ENCODE data around the gene SINHCAF.

The SINHCAF gene

DNA sequence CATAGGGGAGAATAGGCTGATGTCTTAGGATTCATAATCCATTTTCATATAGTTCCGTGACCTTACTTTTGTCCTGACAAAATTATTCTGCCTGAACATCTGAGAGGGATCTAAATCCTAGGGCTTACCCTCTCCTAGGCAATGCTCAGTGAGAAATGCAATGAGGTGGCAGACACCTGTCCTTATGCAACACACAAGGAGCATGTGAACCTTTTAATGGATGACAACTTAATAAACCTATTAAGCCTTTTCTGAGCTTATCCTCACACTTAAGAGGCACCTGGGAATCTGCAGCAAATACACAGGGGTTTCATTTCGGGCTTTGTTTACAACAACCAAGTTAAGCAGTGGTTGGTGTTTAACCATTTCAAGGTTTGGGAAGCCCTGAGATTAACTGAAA is 24.6 kb downstream of the SINHCAF start:
- H3K27ac ChIP-seq, result no peak overlapping the region
- TF ChIP-seq, protein P1, sequence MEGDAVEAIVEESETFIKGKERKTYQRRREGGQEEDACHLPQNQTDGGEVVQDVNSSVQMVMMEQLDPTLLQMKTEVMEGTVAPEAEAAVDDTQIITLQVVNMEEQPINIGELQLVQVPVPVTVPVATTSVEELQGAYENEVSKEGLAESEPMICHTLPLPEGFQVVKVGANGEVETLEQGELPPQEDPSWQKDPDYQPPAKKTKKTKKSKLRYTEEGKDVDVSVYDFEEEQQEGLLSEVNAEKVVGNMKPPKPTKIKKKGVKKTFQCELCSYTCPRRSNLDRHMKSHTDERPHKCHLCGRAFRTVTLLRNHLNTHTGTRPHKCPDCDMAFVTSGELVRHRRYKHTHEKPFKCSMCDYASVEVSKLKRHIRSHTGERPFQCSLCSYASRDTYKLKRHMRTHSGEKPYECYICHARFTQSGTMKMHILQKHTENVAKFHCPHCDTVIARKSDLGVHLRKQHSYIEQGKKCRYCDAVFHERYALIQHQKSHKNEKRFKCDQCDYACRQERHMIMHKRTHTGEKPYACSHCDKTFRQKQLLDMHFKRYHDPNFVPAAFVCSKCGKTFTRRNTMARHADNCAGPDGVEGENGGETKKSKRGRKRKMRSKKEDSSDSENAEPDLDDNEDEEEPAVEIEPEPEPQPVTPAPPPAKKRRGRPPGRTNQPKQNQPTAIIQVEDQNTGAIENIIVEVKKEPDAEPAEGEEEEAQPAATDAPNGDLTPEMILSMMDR (IDR thresholded peaks at IDR 0.05), result no peak
- no peak overlapping the region for H3K4me3 ChIP-seq
- no peaks in the 10 kb centered on the region for H3K9me3 ChIP-seq
- H3K36me3 ChIP-seq, result peaks cover 5 to 26% (median 17%) of the 10 kb centered on the region in 3 donors
- no peaks in the 10 kb centered on the region for H3K4me1 ChIP-seq
- no peak for DNase-seq
- H3K27me3 ChIP-seq, result no peaks in the 10 kb centered on the region
- intact Hi-C loops (cut with DNase I; ENCODE audit: low total_unique reads), result no loop called here

DNA sequence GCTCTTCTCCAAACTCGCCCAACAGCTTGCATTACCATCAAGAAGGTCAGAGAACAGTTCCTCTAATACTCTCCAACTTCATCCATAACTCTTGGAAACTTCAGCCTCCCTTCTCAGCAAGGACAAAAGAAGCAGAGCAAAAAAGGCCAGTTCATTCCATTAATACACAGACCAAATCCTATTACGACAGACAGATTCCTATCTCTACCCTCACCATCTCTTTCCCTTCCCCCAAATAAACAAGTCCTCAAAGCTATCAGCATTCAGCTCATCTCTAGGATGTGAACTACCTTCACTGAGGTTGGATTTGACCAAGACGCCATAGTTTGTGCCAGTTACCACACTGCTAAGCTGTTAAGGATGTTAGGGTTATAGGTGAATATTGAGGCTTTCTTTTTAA is 25.2 kb downstream of the SINHCAF start:
- no peak overlapping the region for H3K4me3 ChIP-seq
- no peaks in the 10 kb centered on the region for H3K4me1 ChIP-seq
- peaks cover 5 to 29% (median 22%) of the 10 kb centered on the region in 3 donors for H3K36me3 ChIP-seq
- DNase-seq, result no peak
- no peaks in the 10 kb centered on the region for H3K27me3 ChIP-seq
- TF ChIP-seq, protein P1 (IDR thresholded peaks at IDR 0.05), result no peak
- H3K27ac ChIP-seq, result no peak overlapping the region
- no peaks in the 10 kb centered on the region for H3K9me3 ChIP-seq
- intact Hi-C loops (cut with DNase I; ENCODE audit: low total_unique reads), result no loop called here

DNA sequence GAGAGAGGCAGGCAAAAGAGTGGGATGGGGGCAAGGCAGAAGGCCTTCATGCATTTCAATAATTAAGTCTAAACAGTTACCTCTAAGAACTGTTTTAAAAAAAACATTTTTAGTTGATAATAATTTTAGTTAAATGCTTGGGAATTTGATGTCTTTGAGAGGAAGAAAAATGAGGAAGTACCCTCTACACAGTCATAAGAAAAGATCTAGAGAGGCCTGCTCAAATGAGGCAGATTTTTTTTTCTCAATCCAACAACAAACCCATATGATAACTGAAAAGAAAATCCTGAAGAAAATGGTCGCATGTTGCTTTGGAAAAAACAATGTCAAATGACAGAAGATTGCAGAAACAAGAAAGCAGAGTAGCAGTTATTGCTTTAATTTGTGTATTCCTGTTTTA is 25.6 kb downstream of the SINHCAF start:
- no peak overlapping the region for H3K27ac ChIP-seq
- TF ChIP-seq, protein P1 (IDR thresholded peaks at IDR 0.05), result no peak
- no peaks in the 10 kb centered on the region for H3K9me3 ChIP-seq
- H3K4me3 ChIP-seq, result no peak overlapping the region
- no peaks in the 10 kb centered on the region for H3K27me3 ChIP-seq
- intact Hi-C loops (cut with DNase I; ENCODE audit: low total_unique reads), result no loop called here
- peaks cover 5 to 29% (median 25%) of the 10 kb centered on the region in 3 donors for H3K36me3 ChIP-seq
- no peak for DNase-seq
- H3K4me1 ChIP-seq, result no peaks in the 10 kb centered on the region

DNA sequence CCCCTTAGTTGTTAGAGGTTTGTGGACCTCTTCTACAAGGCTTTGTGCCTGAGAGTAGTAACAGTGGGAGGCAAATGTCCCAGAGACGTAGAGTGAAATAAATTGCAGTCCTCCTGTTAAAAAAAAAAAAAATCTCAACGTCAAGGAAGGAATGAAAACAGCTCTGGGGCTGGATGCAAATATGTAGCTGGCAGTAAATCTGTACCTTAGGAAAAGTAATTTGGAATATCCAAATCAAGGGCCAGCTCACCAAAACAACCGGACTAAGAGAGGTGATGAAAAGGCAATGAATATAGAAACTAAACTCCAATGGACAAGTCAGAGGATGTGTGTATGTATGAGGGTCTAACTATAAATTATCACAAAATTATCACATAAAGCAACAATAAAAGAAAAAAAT is 27.0 kb downstream of the SINHCAF start:
- Histone ChIP-seq H3K4me3 (no peak overlapping the region), H3K9me3 (no peaks in the 10 kb centered on the region), H3K4me1 (no peaks in the 10 kb centered on the region), H3K36me3 (peaks cover 5 to 34% (median 33%) of the 10 kb centered on the region in 3 donors), H3K27ac (no peak overlapping the region), H3K27me3 (no peaks in the 10 kb centered on the region)
- intact Hi-C loops (cut with DNase I; ENCODE audit: low total_unique reads), result no loop called here
- TF ChIP-seq, protein P1 (IDR thresholded peaks at IDR 0.05), result no peak
- DNase-seq, result no peak

DNA sequence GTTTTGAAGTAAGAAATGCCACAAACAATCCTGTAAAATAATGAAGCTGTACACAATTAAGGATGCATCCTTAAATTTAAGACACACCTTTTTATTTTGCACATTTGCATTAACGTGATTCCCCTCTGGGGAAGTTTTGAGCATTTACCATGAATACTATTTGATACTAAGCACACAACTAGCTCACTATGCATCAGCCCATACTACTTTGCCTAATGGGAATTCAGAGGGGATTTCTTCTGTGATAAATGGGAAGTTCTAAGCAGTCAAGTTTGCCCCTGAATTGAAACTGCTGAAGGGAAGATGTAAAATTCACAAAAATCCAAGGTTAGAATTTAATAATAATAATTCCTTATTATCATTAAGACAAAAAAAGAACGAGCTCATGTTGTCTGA is 27.4 kb downstream of the SINHCAF start:
- Histone ChIP-seq H3K4me3 (no peak overlapping the region), H3K4me1 (no peaks in the 10 kb centered on the region), H3K27me3 (no peaks in the 10 kb centered on the region), H3K9me3 (no peaks in the 10 kb centered on the region), H3K27ac (no peak overlapping the region), H3K36me3 (peaks cover 5 to 31% (median 31%) of the 10 kb centered on the region in 3 donors)
- intact Hi-C loops (cut with DNase I; ENCODE audit: low total_unique reads), result no loop called here
- TF ChIP-seq, protein P1 (IDR thresholded peaks at IDR 0.05), result no peak
- DNase-seq, result no peak

All from tibial artery (tissue), 4 donors.